ENCODE results near the gene RGS7.

Gene RGS7

GRCh38 chr1:241356519-241357365, at the start of gene RGS7:
Gene RGS7, minus strand, starts transcription at chr1:241357205.
- peaks cover 13% of the 10 kb centered on the region for H3K27me3 ChIP-seq (ENCODE audit: low read depth)
- peak; percentile 45 to 73 for DNase-seq (ENCODE audit: low spot score in 2 of 2)
- in situ Hi-C loops (cut with MboI; ENCODE audit: low sequenced_read_pairs) = no loop called here
- H3K4me3 ChIP-seq = peak within 1 kb of the TSS; percentile 31
- H3K4me1 ChIP-seq = no peaks in the 10 kb centered on the region
- H3K36me3 ChIP-seq (replicated peaks) = no peaks in the 10 kb centered on the region
- no peaks in the 10 kb centered on the region for H3K9me3 ChIP-seq

- Histone ChIP-seq H3K4me3 (no peak overlapping the region), H3K4me1 (no peaks in the 10 kb centered on the region), H3K9me3 (no peaks in the 10 kb centered on the region), H3K27me3 (ENCODE audit: low read depth) (no peaks in the 10 kb centered on the region), H3K36me3 (replicated peaks) (no peaks in the 10 kb centered on the region)
- no peak for DNase-seq (ENCODE audit: low spot score in 2 of 2)
- in situ Hi-C loops (cut with MboI; ENCODE audit: low sequenced_read_pairs) = no loop called here
Observed at GRCh38 chr1:241406421-241406820, 49.4 kb upstream of the RGS7 start.

GRCh38 chr1:241401156-241401555, 44.2 kb upstream of the RGS7 start:
- H3K36me3 ChIP-seq (replicated peaks) = no peaks in the 10 kb centered on the region
- no peaks in the 10 kb centered on the region for H3K4me1 ChIP-seq
- no peaks in the 10 kb centered on the region for H3K9me3 ChIP-seq
- H3K4me3 ChIP-seq = no peak overlapping the region
- DNase-seq (ENCODE audit: low spot score in 2 of 2) = no peak
- no peaks in the 10 kb centered on the region for H3K27me3 ChIP-seq (ENCODE audit: low read depth)
- in situ Hi-C loops (cut with MboI; ENCODE audit: low sequenced_read_pairs) = no loop called here

GRCh38 chr1:241396747-241397681, 40.0 kb upstream of the RGS7 start:
- no peak for DNase-seq (ENCODE audit: low spot score in 2 of 2)
- H3K36me3 ChIP-seq (replicated peaks) = no peaks in the 10 kb centered on the region
- in situ Hi-C loops (cut with MboI; ENCODE audit: low sequenced_read_pairs) = no loop called here
- no peaks in the 10 kb centered on the region for H3K4me1 ChIP-seq
- H3K9me3 ChIP-seq = no peaks in the 10 kb centered on the region
- no peak overlapping the region for H3K4me3 ChIP-seq
- no peaks in the 10 kb centered on the region for H3K27me3 ChIP-seq (ENCODE audit: low read depth)

GRCh38 chr1:241391926-241392710, 35.1 kb upstream of the RGS7 start:
- in situ Hi-C loops (cut with MboI; ENCODE audit: low sequenced_read_pairs) = no loop called here
- no peak for DNase-seq (ENCODE audit: low spot score in 2 of 2)
- Histone ChIP-seq H3K27me3 (ENCODE audit: low read depth) (no peaks in the 10 kb centered on the region), H3K9me3 (no peaks in the 10 kb centered on the region), H3K4me1 (no peaks in the 10 kb centered on the region), H3K4me3 (no peak overlapping the region), H3K36me3 (replicated peaks) (no peaks in the 10 kb centered on the region)

- Histone ChIP-seq H3K4me1 (no peaks in the 10 kb centered on the region), H3K4me3 (no peak overlapping the region)
- no peak for DNase-seq (ENCODE audit: low spot score in 2 of 2)
Observed at GRCh38 chr1:241390526-241390925, 33.5 kb upstream of the RGS7 start.

DNA sequence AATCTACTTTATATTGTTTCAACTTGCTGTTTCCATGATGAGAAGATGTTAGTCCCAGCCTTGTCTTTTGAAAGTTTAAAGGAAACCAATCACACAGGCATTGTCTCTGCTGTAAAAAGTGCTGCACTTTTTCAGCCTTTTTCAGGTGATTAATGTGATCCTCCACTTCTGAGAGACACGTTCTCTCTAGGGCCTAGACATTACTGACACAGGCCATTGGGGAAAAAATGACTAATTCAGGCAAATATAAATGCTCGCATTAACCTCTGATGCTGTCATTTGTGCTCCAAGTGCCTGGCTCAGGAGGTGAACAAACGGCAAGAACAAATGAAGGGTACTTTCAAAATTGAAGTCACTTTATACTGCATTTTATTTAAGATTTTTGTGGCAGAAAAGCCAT, 32.4 kb upstream of the RGS7 start:
- H3K36me3 ChIP-seq (replicated peaks) = no peaks in the 10 kb centered on the region
- H3K9me3 ChIP-seq = no peaks in the 10 kb centered on the region
- no peaks in the 10 kb centered on the region for H3K27me3 ChIP-seq (ENCODE audit: low read depth)
- no peak overlapping the region for H3K4me3 ChIP-seq
- in situ Hi-C loops (cut with MboI; ENCODE audit: low sequenced_read_pairs) = no loop called here
- H3K4me1 ChIP-seq = no peaks in the 10 kb centered on the region
- DNase-seq (ENCODE audit: low spot score in 2 of 2) = no peak

More at GRCh38 chr1:241390526-241390925, 33.5 kb upstream of the RGS7 start:
- H3K9me3 ChIP-seq = no peaks in the 10 kb centered on the region
- no peaks in the 10 kb centered on the region for H3K27me3 ChIP-seq (ENCODE audit: low read depth)
- in situ Hi-C loops (cut with MboI; ENCODE audit: low sequenced_read_pairs) = no loop called here
- no peaks in the 10 kb centered on the region for H3K36me3 ChIP-seq (replicated peaks)

DNA sequence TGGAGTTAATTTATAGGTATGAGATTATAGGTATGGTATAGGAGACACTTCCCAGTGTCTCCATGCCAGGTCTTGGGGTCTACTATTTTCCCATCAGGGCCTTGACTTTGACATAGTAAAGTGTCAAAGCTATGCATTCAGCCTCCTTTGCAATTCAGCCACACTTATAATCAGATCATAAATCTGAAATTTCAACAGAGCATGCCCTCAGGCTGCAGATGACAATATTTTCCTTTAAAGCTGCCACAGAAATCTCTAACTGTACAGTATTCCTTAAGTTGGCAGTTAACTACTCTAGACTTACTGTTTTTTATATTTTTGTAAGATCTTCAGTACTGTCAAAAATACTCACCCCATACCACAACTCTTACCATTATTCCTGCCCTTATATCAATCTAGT, 30.2 kb upstream of the RGS7 start:
- DNase-seq (ENCODE audit: low spot score in 2 of 2) = no peak
- H3K27me3 ChIP-seq (ENCODE audit: low read depth) = no peaks in the 10 kb centered on the region
- in situ Hi-C loops (cut with MboI; ENCODE audit: low sequenced_read_pairs) = no loop called here
- H3K9me3 ChIP-seq = no peaks in the 10 kb centered on the region
- no peak overlapping the region for H3K4me3 ChIP-seq
- H3K36me3 ChIP-seq (replicated peaks) = no peaks in the 10 kb centered on the region
- no peaks in the 10 kb centered on the region for H3K4me1 ChIP-seq

GRCh38 chr1:241376701-241377100, 19.7 kb upstream of the RGS7 start:
- H3K4me3 ChIP-seq = no peak overlapping the region
- in situ Hi-C loops (cut with MboI; ENCODE audit: low sequenced_read_pairs) = no loop called here
- no peak for DNase-seq (ENCODE audit: low spot score in 2 of 2)
- H3K27me3 ChIP-seq (ENCODE audit: low read depth) = no peaks in the 10 kb centered on the region
- H3K9me3 ChIP-seq = no peaks in the 10 kb centered on the region
- no peaks in the 10 kb centered on the region for H3K4me1 ChIP-seq
- no peaks in the 10 kb centered on the region for H3K36me3 ChIP-seq (replicated peaks)

- no peaks in the 10 kb centered on the region for H3K36me3 ChIP-seq (replicated peaks)
- H3K4me1 ChIP-seq = no peaks in the 10 kb centered on the region
- no peak overlapping the region for H3K4me3 ChIP-seq
- in situ Hi-C loops (cut with MboI; ENCODE audit: low sequenced_read_pairs) = no loop called here
- no peaks in the 10 kb centered on the region; the same call in 1 of the 2 replicates for H3K27me3 ChIP-seq (ENCODE audit: low read depth)
- H3K9me3 ChIP-seq = no peaks in the 10 kb centered on the region
- DNase-seq (ENCODE audit: low spot score in 2 of 2) = no peak
Observed at GRCh38 chr1:241375886-241376285, 18.9 kb upstream of the RGS7 start.

GRCh38 chr1:241366196-241366595, 9.2 kb upstream of the RGS7 start:
- Histone ChIP-seq H3K4me1 (no peaks in the 10 kb centered on the region), H3K27me3 (ENCODE audit: low read depth) (no peaks in the 10 kb centered on the region; the same call in 1 of the 2 replicates), H3K9me3 (no peaks in the 10 kb centered on the region), H3K4me3 (no peak overlapping the region), H3K36me3 (replicated peaks) (no peaks in the 10 kb centered on the region)
- no peak for DNase-seq (ENCODE audit: low spot score in 2 of 2)
- in situ Hi-C loops (cut with MboI; ENCODE audit: low sequenced_read_pairs) = no loop called here

DNA sequence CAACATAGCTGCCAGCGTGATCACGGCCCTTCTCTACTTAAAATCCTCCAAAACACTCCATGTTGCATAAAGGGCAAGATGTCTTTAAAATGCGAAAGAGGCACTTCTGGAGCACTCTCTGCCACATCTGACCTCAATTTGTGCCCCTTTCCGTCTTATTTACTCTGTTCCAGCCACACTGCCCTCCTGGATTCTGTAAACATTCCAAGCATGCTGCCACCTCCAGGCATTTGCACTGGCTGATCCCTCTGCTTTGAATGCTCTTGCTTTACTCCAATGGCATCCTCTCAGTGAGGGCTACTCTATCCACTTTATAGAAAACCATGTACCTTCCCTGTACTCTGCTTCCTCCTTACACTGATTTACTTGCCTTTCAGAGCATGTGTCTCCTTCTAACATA, 5.3 kb upstream of the RGS7 start:
- no peak for DNase-seq (ENCODE audit: low spot score in 2 of 2)
- H3K9me3 ChIP-seq = no peaks in the 10 kb centered on the region
- peaks cover 4% of the 10 kb centered on the region; the same call in 1 of the 2 replicates for H3K27me3 ChIP-seq (ENCODE audit: low read depth)
- no peak overlapping the region for H3K4me3 ChIP-seq
- H3K36me3 ChIP-seq (replicated peaks) = no peaks in the 10 kb centered on the region
- in situ Hi-C loops (cut with MboI; ENCODE audit: low sequenced_read_pairs) = no loop called here
- H3K4me1 ChIP-seq = no peaks in the 10 kb centered on the region
